Measurements from ENCODE around the gene ZSCAN21. TPM values are rescaled to one million over a fixed set of nuclear protein-coding genes. Genes with fewer than 3 reads are reported as not detected.
A peak's percentile ranks its signal among the peaks of the same experiment; 100 is the strongest.

The ZSCAN21 gene
- total and polyA plus RNA-seq, 10 of the 15 experiments (the other 5 are each of a cell fraction or from before 2014, with no cell fraction given): 1.9 to 9.6 (median 7.1) TPM

DNA sequence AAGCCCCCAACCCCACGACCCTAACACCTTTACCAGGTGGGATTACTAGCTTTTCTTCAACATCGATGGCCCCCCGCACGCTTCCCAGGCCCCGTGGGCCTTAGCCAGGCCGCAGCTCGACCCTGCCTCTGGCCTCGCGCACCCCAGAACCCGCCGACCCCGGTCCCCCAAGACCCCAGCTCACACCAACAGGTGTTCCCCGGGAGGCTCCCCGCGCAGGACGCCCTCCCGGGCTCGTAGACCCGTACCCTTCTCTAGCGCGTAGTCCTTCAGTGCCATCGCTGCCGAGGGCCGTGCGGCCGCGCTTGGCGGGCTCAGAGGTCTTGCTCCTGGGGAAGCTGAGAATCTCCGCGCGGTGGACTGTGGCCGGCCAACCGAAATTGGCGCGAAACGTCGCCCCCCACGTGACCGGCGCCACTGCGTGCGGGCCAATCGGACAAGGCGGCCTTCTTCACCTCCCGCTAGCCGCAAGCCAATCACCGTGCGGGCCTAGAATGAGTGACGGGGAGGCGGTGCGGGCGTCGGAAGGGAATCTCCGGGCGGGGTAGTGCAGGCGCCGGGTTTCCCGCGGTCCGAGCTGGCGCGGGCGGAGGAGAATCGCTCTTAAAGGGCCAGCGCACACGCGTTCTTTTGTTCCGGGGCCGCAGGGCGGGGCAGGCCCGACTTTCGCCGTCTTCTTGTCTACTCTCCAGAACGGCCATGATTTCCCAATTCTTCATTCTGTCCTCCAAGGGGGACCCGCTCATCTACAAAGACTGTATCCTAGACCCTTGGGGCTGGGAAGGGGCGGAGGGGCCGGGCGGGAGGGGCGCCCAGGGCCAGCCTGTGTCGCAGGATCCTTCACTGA lies 51.7 kb downstream of the ZSCAN21 start, which contains the start of the genes AP4M1 and MCM7 (continued):
- TF ChIP-seq, protein P1, sequence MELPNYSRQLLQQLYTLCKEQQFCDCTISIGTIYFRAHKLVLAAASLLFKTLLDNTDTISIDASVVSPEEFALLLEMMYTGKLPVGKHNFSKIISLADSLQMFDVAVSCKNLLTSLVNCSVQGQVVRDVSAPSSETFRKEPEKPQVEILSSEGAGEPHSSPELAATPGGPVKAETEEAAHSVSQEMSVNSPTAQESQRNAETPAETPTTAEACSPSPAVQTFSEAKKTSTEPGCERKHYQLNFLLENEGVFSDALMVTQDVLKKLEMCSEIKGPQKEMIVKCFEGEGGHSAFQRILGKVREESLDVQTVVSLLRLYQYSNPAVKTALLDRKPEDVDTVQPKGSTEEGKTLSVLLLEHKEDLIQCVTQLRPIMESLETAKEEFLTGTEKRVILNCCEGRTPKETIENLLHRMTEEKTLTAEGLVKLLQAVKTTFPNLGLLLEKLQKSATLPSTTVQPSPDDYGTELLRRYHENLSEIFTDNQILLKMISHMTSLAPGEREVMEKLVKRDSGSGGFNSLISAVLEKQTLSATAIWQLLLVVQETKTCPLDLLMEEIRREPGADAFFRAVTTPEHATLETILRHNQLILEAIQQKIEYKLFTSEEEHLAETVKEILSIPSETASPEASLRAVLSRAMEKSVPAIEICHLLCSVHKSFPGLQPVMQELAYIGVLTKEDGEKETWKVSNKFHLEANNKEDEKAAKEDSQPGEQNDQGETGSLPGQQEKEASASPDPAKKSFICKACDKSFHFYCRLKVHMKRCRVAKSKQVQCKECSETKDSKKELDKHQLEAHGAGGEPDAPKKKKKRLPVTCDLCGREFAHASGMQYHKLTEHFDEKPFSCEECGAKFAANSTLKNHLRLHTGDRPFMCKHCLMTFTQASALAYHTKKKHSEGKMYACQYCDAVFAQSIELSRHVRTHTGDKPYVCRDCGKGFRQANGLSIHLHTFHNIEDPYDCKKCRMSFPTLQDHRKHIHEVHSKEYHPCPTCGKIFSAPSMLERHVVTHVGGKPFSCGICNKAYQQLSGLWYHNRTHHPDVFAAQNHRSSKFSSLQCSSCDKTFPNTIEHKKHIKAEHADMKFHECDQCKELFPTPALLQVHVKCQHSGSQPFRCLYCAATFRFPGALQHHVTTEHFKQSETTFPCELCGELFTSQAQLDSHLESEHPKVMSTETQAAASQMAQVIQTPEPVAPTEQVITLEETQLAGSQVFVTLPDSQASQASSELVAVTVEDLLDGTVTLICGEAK (IDR thresholded peaks at IDR 0.05; ENCODE audit: borderline replicate concordance): no peak; the same call in 1 of the 2 replicates
- TF ChIP-seq, protein P2, sequence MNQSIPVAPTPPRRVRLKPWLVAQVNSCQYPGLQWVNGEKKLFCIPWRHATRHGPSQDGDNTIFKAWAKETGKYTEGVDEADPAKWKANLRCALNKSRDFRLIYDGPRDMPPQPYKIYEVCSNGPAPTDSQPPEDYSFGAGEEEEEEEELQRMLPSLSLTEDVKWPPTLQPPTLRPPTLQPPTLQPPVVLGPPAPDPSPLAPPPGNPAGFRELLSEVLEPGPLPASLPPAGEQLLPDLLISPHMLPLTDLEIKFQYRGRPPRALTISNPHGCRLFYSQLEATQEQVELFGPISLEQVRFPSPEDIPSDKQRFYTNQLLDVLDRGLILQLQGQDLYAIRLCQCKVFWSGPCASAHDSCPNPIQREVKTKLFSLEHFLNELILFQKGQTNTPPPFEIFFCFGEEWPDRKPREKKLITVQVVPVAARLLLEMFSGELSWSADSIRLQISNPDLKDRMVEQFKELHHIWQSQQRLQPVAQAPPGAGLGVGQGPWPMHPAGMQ (IDR thresholded peaks at IDR 0.05; ENCODE audit: borderline replicate concordance): no peak
- TF ChIP-seq NRF1 (conservative IDR thresholded peaks at IDR 0.05; ENCODE audit: low read depth, low read length) (0 out of 2 replicates have a peak, but pooled peaks have one; percentile 6), RELA (IDR thresholded peaks at IDR 0.05; ENCODE audit: borderline replicate concordance, partially characterized antibody) (peak; percentile 88), CBX3 (IDR thresholded peaks at IDR 0.05; ENCODE audit: borderline replicate concordance, low read depth) (no peak), CHD2 (IDR thresholded peaks at IDR 0.05; ENCODE audit: borderline replicate concordance, low read depth, low read length) (peak; percentile 83), CREM (IDR thresholded peaks at IDR 0.05; ENCODE audit: low read depth) (peak; percentile 64), RUNX3 (IDR thresholded peaks at IDR 0.05; ENCODE audit: low read length) (peak; percentile 41), NFYA (IDR thresholded peaks at IDR 0.05; ENCODE audit: borderline replicate concordance, low read depth, low read length) (no peak; the same call in 1 of the 2 replicates), NR2C2 (IDR thresholded peaks at IDR 0.05; ENCODE audit: borderline replicate concordance, control insufficient read depth, insufficient read length, low read depth) (no peak), KLF5 (IDR thresholded peaks at IDR 0.05; ENCODE audit: partially characterized antibody) (peak; percentile 66), KDM1A (IDR thresholded peaks at IDR 0.05; ENCODE audit: borderline replicate concordance) (no peak)
- TF ChIP-seq, protein P3, sequence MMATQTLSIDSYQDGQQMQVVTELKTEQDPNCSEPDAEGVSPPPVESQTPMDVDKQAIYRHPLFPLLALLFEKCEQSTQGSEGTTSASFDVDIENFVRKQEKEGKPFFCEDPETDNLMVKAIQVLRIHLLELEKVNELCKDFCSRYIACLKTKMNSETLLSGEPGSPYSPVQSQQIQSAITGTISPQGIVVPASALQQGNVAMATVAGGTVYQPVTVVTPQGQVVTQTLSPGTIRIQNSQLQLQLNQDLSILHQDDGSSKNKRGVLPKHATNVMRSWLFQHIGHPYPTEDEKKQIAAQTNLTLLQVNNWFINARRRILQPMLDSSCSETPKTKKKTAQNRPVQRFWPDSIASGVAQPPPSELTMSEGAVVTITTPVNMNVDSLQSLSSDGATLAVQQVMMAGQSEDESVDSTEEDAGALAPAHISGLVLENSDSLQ (IDR thresholded peaks at IDR 0.05): peak; percentile 99
- TF ChIP-seq, protein P4, sequence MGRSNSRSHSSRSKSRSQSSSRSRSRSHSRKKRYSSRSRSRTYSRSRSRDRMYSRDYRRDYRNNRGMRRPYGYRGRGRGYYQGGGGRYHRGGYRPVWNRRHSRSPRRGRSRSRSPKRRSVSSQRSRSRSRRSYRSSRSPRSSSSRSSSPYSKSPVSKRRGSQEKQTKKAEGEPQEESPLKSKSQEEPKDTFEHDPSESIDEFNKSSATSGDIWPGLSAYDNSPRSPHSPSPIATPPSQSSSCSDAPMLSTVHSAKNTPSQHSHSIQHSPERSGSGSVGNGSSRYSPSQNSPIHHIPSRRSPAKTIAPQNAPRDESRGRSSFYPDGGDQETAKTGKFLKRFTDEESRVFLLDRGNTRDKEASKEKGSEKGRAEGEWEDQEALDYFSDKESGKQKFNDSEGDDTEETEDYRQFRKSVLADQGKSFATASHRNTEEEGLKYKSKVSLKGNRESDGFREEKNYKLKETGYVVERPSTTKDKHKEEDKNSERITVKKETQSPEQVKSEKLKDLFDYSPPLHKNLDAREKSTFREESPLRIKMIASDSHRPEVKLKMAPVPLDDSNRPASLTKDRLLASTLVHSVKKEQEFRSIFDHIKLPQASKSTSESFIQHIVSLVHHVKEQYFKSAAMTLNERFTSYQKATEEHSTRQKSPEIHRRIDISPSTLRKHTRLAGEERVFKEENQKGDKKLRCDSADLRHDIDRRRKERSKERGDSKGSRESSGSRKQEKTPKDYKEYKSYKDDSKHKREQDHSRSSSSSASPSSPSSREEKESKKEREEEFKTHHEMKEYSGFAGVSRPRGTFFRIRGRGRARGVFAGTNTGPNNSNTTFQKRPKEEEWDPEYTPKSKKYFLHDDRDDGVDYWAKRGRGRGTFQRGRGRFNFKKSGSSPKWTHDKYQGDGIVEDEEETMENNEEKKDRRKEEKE (IDR thresholded peaks at IDR 0.05): no peak
- TF ChIP-seq, protein P5, sequence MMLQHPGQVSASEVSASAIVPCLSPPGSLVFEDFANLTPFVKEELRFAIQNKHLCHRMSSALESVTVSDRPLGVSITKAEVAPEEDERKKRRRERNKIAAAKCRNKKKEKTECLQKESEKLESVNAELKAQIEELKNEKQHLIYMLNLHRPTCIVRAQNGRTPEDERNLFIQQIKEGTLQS (IDR thresholded peaks at IDR 0.05; ENCODE audit: borderline replicate concordance, extremely low read depth, low read depth, low read length): peak; percentile 88
- TF ChIP-seq, protein P6, sequence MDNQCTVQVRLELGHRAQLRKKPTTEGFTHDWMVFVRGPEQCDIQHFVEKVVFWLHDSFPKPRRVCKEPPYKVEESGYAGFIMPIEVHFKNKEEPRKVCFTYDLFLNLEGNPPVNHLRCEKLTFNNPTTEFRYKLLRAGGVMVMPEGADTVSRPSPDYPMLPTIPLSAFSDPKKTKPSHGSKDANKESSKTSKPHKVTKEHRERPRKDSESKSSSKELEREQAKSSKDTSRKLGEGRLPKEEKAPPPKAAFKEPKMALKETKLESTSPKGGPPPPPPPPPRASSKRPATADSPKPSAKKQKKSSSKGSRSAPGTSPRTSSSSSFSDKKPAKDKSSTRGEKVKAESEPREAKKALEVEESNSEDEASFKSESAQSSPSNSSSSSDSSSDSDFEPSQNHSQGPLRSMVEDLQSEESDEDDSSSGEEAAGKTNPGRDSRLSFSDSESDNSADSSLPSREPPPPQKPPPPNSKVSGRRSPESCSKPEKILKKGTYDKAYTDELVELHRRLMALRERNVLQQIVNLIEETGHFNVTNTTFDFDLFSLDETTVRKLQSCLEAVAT (IDR thresholded peaks at IDR 0.05): 0 out of 2 replicates have a peak, but pooled peaks have one; percentile 2

Data from GM12878 (cell line).